HG03066 (cell line): ENCODE results near the gene ZNF90.
A peak's percentile ranks its signal among the peaks of the same experiment; 100 is the strongest.
"Not testable (repeated sequence)": the region's sequence is repeated elsewhere in the genome, so short reads cannot be mapped to it uniquely, and the experiment has no call there.

Experiments
- ATAC-seq: cut with Tn5 transposase; IDR thresholded peaks from one replicate; pipeline ENCODE4 v1.9.1; 2021; ENCODE audit warnings: low read depth; ENCODE audit not compliant: unreplicated experiment

ZNF90 gene

DNA sequence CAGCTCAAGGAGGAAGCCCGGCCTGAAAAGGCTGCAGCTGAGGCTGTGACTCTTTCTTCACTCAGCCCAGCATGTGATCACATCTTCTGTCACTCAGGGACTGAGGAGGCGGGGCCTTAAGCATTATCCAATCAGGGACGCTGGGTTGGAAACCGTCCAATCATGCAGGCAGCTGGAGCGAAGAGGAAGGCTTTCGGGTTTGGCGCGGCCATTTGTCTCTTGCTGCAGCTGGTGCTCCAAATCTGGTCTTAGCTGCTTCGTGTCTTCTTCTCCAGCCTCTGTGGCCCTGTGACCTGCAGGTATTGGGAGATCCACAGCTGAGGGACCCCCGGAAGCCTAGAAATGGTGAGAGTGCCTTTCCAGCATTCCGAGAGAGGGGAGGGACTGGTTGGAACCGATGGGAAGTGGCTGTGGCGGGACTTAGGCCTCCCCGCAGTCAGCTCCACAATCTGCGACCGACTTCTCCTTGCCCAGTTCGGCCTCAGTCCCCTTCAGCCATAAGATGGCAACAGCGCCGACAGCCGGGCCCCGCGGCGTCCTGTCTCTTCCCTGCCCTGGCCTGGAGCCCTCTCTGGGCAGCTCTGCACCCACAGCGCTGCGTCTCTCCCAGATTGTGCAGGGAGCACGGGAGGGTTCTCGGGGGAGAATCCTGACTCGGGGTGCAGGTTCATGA is at the start of gene ZNF90:
Gene ZNF90, plus strand, starts transcription at position 210 of the 673 bp plus-strand sequence. Its CDS starts 133 bp downstream, at position 343.
- ATAC-seq, result peak; percentile 82

DNA sequence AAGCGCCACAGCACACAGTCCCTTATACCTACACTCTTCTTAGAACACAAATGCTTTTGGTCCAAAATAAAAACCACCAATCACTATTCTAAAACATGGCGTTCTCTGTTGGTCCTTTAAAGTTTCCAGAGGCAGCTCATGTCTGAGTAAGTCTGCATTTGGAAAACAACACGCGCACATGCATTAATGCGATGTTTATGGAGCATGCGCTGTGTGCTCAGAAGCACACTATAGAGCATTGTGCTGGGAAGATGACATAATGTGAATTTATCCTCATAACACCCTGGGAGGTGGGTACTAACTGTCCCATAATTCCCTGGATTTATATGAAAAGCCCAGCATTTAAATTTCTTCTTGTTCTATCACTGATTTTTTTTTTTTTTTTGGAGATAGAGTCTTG is 49.2 kb upstream of the ZNF90 start:
- no peak for ATAC-seq

DNA sequence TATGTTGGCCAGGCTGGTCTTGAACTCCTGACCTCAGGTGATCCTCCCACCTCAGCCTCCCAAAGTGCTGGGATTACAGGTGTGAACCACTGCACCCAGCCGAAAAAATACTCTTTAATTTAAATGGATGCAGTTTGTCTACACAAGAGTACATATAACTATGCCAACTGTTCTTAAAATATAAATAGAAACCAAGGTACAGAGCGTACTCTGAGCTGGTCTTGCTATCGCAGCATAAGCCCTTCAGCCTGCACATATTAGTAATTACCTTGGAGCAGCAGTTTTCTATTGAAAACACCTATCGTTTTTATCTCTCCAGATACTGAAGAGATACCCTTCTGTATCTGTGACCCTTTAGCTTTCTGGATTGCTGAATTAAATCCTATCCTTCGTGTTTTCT is 41.9 kb upstream of the ZNF90 start:
- ATAC-seq, result no peak

DNA sequence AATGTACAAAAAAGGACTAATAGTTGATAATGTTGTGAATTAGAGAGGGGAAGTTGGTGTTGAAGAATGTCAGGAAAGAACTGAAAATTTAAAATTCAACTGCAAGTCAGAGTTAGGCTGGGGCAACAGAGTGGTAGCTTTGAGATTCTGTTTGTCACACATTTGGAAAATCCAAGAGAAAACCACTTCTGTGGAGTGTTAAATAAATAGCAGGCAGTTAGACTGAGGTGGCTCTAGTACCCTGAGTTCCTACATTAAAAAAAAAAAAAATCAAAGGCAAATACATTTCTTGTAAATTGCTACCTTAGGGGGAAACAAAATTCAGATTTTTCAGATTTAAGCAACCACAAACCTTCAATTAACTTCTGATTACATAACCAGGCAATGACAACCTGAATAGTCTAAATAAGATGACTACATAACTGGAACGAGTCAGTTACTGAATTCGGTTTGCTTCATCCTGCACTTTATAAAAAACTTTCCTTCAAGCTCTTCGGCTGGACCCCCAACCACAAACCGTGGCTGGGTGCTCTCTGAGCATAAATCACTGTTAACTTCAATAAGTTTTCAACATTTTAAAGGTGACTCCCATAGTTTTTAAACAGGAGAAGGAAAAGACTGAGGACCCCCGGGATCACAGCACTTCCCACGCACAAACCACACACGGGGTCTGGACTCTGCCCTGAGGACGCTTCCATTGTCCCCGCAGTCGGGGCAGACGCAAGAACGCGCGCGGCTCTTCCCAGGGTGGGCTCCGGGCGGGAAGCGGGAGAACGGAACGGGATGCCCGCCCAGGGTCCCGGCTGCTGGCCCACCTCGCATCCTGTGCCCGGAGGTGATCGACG is 39.2 kb upstream of the ZNF90 start:
- ATAC-seq, result no peak

DNA sequence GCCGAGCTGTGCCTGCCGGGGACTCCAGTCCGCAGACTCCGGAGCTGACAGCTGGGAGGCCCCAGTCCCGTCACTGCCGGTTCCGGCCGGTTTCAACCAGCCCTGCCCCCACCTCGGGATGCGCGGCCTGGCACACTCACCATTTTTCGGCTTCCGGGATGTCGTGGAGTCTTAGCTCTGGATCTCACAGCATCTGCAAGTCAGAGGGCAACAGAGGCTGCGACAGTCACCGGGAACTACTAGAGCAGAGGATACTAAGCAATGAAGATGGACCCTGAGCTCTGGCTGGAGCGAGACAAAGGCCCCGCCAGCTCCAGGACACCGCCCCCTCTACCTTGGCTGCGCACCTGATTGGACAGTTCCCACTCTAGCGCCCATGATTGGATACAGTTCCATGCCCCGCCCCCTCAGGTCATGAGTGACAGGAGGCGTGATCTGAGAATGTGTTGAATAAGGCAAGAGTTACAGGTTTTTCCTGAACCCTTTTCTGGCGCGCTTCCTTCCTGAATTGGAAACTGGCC is 38.5 kb upstream of the ZNF90 start, which contains the start of gene ZNF682:
Gene ZNF682, minus strand, starts transcription at position 303 of the 521 bp plus-strand sequence. Its CDS starts 160 bp downstream, at position 143.
- ATAC-seq, result peak; percentile 96

DNA sequence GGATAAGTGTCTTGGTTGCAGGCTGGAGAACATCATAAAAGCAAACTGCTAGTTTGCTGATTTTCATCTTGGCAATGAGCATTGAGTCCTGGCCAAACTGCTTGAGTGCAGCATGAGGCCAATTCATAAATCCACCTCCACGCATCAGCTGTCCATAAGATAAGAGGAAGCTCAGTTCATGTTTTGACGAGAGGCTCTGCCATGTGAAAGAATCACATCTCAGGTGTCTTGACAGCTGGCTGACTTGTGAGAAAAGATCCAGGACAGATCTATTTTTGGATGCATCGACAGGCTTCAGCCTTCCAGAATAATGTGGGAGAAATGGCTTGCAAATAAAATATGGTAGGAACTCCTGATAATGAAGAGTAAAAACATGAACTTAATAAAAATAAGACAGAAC is 33.1 kb upstream of the ZNF90 start:
- ATAC-seq, result no peak

DNA sequence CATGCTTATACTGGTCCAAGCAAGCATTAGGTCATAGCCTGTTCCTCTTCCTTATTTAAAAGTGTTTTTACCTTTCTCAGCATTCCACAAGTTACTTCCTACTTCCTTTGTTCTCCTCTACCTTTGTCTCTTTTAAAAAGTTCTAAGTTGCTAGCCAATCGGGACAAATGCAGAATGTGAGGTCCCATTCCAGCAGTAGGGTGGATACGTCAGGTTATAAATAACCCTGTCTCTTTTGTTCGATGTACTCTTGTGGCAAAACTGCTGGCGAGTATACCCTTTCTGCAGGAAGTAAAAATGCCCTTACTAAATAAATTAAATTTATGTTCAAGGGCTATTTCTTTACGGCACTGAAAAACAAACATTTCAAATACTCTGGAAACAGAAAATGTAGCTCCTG is 32.1 kb upstream of the ZNF90 start:
- not testable (repeated sequence) for ATAC-seq

DNA sequence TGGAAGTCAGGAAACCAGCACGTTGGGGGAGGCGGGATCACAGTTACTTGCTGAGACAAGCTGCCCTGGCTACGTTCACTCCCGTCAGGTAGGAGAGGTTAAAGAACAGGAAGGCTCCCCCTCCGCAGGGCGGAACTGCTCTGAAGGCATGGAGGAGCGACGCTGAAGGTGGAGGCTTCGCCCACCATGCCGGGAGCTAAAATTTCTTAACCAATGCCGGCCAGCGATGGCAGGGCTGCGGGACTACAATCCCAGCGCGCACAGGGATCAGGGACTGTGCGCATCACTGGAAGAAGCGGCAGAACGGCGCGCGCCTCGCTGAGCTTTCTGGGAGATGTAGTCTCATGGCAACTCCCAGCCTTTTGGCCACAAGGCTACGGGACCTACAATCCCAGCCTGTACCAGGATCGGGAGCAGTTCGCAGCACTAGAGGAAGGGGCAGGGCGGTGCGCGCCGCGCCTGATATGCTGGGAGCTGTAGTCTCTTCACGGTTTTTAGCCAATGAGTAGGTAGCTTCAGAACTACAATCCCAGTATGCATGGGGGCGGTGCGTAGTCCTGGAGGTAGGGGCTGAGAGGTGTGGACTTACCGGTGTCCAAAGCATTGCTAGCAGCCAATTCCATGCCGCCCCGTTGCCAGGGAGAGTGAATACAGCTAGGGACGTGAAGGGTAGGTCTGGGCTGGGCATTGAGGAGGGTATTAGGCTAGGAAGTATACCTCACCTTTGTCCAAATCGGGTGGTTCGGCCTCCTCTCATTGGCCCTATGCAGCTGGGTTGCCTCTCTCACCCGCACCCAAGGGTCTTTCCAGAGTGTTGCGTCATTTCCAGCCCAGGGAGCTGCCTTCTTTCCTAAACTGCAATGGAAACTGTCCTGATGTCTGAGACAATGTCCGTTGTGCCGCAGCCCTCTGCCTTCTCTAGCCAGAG is 25.7 kb upstream of the ZNF90 start:
- ATAC-seq, result peak; percentile 88

DNA sequence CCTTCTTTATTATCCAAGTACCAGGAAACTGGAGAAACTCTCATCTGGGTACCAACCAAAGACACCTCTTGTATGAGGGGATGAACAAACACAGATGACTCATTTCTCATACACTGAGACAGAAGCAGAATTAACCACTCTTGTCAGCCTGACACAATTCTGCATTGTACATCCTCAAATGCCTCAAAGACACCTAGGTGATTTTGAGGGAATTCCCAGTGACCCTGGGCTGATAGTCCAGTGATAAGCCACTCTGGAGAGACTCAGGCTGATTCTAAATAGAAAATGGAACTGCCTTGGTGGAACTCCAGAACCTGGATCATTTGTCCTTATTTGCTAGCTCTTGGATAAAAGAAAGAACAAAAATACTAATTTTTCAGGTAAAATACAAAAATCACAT is 19.1 kb upstream of the ZNF90 start:
- not testable (repeated sequence) for ATAC-seq

DNA sequence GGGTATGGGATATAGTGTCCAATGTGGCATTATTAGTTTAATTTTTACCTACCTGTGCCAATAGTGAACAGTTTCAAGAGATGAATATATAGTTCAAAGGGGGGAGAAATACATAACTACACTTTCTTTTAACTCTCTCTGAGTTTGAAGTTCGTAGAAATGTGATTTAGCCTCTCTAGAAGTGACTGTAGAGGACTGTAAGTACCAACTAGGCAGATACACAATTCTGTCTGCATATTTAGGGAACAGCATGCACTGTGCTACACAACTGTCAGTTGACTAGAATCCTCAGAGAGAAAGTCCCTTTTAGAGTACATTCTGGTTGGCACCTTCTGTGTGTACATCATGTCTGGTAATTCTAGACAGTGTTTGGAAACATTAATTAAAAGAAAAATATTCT is 17.5 kb upstream of the ZNF90 start:
- ATAC-seq, result no peak

DNA sequence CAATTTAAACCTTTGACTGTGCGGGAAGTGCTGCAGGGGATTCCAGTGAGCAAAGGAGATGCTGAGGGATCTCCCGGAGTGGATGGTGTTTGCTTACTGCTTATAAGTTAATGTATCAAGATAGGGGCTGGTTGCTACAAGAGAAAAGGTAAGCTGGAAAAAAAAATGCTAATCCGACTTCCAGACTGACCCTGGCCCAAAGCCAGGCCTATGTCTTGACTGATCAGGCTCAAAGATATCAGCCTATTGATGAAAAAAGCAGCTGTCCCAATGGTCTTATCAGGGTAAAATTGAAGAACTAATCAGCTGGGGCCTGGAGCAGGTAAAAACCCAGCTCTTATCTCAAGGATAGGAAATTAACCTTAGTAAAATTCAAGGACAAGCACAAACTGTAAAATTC is 10.9 kb upstream of the ZNF90 start:
- no peak for ATAC-seq

DNA sequence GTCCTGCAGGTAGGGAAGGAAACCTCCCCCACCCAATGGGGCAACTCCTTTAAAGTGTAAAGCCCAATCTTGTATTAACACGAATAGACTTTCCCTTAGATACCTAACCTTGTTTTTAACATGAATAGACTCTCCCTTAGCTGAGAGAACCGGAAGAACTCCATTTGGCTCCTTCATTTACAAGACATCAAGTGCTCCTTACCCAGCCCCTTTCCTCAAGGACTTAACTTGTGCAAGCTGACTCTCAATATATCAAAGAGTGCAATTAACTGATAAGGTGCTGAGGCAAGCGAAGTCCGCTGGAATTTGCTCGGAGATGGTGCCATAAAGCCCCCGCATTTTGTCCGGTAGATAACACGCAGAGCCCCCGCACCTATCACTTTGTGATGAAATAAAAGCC is 9.9 kb upstream of the ZNF90 start:
- no peak for ATAC-seq

DNA sequence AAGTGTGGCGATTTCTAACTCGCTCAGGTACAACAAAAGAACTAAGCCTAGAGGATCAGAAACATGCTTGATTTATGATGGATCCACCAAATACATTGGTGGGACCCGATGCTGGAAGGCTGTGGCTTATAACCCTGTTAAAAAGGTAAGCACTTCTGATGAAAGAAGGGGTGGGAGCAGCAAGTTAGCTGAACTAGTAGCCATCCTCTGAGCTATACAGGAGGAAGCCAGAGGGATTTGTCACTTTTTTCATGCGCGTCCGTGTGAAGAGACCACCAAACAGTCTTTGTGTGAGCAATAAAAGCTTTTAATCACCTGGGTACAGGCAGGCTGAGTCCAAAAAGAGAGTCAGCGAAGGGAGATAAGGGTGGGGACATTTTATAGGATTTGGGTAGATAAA is 9.2 kb upstream of the ZNF90 start:
- not testable (repeated sequence) for ATAC-seq

DNA sequence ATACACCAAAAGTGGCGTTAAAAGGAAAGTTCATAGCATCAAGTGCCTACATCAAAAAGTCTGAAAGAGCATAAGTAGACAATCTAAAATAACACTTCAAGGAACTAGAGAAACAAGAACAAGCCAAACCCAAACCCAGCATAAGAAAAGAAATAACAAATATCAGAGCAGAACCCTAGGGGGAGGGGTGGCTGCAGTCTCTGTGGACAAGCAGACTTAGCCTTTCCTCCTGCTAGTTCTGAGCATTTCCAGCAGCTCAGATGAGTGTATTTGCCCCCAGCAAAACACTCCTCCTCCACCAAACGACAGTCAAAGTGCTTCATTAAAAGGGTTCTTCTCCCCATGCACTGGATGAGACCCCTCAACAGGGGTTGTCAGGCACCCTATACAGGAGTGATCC is 7.1 kb upstream of the ZNF90 start:
- ATAC-seq, result no peak

DNA sequence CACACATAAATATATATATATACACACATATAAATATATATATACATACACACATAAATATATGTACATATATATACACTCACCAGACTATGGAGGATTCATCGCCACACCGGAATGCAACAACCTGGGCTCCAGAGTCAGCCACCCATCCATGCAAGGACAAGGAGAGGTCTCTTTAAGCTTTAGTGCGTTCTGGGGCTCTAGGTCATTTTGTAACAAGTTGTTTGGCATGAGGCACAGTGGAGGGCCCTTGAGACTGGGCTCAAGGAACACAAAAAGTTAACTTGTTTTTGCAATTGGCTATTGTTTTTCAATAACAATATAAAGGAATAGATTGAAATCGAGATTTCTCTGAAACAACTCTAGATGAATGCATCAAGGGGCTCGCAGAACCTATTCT is 4.9 kb upstream of the ZNF90 start:
- no peak for ATAC-seq

DNA sequence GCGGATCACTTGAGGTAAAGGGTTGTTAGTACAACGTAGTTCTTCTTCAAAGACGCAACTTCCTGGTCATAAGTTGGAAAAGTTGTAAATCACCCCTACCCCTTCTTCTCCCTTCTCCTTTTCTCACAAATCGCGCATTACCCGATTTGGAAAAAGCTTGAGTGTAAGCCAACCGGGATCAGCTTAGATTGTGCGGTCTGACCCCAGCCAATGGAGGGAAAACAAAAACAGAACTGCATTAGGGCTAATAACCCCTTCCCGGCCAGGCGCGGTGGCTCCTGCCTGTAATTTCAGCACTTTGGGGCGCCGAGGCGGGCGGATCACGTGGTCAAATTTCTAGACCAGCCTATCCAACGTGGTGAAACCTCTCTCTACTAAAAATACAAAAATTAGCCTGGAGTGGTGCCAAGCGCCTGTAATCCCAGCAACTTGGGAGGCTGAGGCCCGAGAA is 806 bp downstream of the ZNF90 start:
- no peak for ATAC-seq

DNA sequence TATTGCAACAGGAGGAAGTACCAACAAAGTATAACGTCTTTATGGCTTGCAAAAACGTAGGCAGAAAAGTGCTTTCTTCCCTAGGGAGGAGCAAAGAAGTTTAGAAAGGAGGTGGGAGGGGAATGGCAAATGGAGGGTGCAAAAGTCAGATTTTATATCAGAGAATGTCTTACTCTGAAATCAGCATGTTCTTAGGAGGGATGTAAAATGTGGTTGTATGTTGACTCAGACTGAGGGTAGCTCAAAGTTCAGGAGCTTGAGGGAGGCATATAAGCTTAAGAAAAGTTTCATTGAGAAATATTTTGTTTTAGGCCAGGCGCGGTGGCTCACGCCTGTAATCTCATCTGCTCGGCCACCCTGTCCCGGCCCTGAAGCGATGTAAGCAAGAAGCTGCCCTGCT is 1.7 kb downstream of the ZNF90 start:
- no peak for ATAC-seq

DNA sequence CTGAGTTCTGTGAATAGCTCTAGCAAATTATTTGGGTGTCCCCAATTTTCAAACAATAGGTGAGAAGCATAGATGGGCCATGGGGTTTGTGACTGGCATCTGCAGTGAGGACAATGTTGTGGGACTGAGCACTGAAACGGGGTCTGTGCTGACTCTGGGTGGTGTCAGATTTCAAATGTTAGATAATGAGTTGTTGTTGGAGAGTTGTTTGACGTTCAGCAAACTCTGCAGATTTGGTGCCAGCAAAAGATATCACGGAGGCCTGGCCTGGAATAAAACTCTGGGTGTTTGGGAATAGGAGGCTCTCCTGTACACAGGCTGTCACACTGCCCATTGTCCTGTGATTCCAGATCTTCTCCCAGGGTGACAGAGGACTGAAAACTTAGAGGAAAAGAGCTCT is 2.9 kb downstream of the ZNF90 start:
- no peak for ATAC-seq

DNA sequence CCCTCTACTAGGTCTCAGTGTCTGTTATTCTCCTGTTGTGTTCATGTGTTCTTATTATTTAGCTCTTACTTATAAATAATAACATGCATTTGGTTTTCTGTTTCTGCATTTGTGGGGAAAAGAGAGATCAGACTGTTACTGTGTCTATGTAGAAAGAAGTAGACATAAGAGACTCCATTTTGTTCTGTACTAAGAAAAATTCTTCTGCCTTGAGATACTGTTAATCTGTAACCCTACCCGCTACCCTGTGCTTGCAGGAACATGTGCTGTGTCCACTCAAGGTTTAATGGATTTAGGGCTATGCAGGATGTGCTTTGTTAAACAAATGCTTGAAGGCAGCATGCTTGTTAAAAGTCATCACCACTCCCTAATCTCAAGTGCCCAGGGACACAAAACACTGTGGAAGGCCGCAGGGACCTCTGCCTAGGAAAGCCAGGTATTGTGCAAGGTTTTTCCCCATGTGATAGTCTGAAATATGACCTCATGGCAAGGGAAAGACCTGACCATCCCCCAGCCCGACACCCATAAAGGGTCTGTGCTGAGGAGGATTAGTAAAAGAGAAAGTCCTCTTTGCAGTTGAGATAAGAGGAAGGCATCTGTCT is 4.5 kb downstream of the ZNF90 start:
- ATAC-seq, result not testable (repeated sequence)

DNA sequence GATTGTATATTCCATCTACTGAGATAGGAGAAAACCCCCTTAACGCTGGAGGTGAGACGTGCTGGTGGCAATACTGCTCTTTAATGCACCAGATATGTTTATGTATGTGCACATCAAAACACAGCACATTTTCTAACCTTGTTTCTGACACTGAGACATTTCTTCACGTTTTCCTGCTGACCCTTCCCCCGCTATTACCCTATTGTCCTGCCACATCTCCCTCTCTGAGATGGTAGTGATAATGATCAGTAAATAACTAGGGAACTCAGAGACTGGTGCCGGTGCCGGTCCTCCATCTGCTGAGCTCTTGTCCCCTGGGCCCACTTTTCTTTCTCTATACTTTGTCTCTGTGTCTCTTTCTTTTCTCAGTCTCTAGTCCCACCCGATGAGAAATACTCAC is 5.1 kb downstream of the ZNF90 start:
- ATAC-seq, result not testable (repeated sequence)
